HepG2 (cell line): Measurements from ENCODE around the gene KDM4B. TPM values are rescaled to one million over a fixed set of nuclear protein-coding genes. Genes with fewer than 3 reads are reported as not detected.

ENCODE experiments used
- ATAC-seq: fragments of 200-7000 bp; cut with Tn5 transposase; 3 replicates; pipeline ENCODE4 v1.9.1; 2020; ENCODE audit warnings: mild to moderate bottlenecking, moderate library complexity
- BruUV-seq: library from RNA; stranded (reverse); fragments of 400-500 nt; replicated peaks from 2 replicates; lab custom pipeline; 2021; lab: Mats Ljungman, UMichigan
- CTCF ChIA-PET: fragments of 300-600 bp; formaldehyde crosslinking; extraction: SDS; loops from one replicate; lab custom pipeline; 2021; ENCODE audit warnings: low total read pairs, inconsistent platforms, low intra/inter-chr PET ratio; lab: Yijun Ruan, JAX
- POLR2A ChIA-PET: fragments of 350-600 bp; sonication (Branson Sonifier 250); formaldehyde crosslinking; loops from one replicate; lab custom pipeline; 2020; ENCODE audit warnings: antibody characterized with exemption, inconsistent platforms; lab: Yijun Ruan, JAX
- DNase-seq: peaks from one replicate; pipeline ENCODE4 v3.0.0-alpha.2; 2015; ENCODE audit warnings: low spot score
- FAIRE-seq: peaks from 3 replicates; lab custom pipeline; 2011; peaks lifted over from hg19 to GRCh38; lab: Jason Lieb, UNC
- H2AFZ ChIP-seq: one replicate; pipeline ENCODE4 v1.6.1; 2011; ENCODE audit warnings: low read length, inconsistent platforms
- H3K27ac ChIP-seq: fragments of 300-600 bp; 3 replicates; pipeline ENCODE4 v1.8.0; 2011; ENCODE audit warnings: mixed run types, mild to moderate bottlenecking, mixed read lengths, low read length, inconsistent platforms; ENCODE audit not compliant: insufficient read depth; ENCODE audit errors: extremely low read length
- H3K27me3 ChIP-seq, 2 experiments: fragments of 200-600 bp in 1 of 2; 2 replicates in 1 of 2; 3 replicates in 1 of 2; pipeline versions ENCODE4 v1.6.0 to v1.8.0; 2011; ENCODE audit warnings: low read length in 2 of 2, mild to moderate bottlenecking in 2 of 2, moderate library complexity in 2 of 2, inconsistent platforms in 1 of 2; ENCODE audit not compliant: insufficient read depth in 2 of 2, control insufficient read depth in 1 of 2
- H3K36me3 ChIP-seq, 2 experiments: fragments of 200-600 bp in 1 of 2; replicated peaks in 1 of 2; 2 replicates in 1 of 2; 3 replicates in 1 of 2; pipeline versions ENCODE4 v1.5.1 to v1.8.0; 2011; ENCODE audit warnings: low read length in 2 of 2, inconsistent platforms in 1 of 2; ENCODE audit not compliant: insufficient read depth in 2 of 2, control insufficient read depth in 1 of 2
- H3K4me1 ChIP-seq: 2 replicates; pipeline ENCODE4 v1.5.1; 2012; ENCODE audit warnings: low read length, inconsistent platforms; ENCODE audit not compliant: insufficient read depth
- H3K4me2 ChIP-seq: 2 replicates; pipeline ENCODE4 v1.6.0; 2011; ENCODE audit warnings: low read depth, low read length, inconsistent platforms
- H3K4me3 ChIP-seq, 3 experiments: fragments of 200-600 bp in 1 of 3; sonication (generic), shearing (Covaris generic) in 1 of 3; replicated peaks in 1 of 3; 2 replicates each; pipeline ENCODE4 v1.5.1; 2011 to 2016; ENCODE audit warnings: low read length in 3 of 3, inconsistent platforms in 2 of 3, low read depth in 2 of 3, mild to moderate bottlenecking in 2 of 3, control low read depth in 1 of 3, mixed read lengths in 1 of 3; ENCODE audit not compliant: insufficient read depth in 1 of 3
- H3K79me2 ChIP-seq: one replicate; pipeline ENCODE4 v1.6.1; 2011; ENCODE audit warnings: low read length, inconsistent platforms; ENCODE audit not compliant: insufficient read depth
- H3K9ac ChIP-seq: 2 replicates; pipeline ENCODE4 v1.6.0; 2011; ENCODE audit warnings: mild to moderate bottlenecking, low read depth, low read length, inconsistent platforms; ENCODE audit not compliant: insufficient read depth
- H3K9me3 ChIP-seq: 2 replicates; pipeline ENCODE4 v1.5.1; 2012; ENCODE audit warnings: mild to moderate bottlenecking, low read length
- H4K20me1 ChIP-seq: 2 replicates; pipeline ENCODE4 v1.6.0; 2011; ENCODE audit warnings: inconsistent platforms, mild to moderate bottlenecking, low read length, moderate library complexity; ENCODE audit not compliant: insufficient read depth
- EZH2 ChIP-seq: conservative IDR thresholded peaks from 2 replicates; pipeline ENCODE4 v1.6.1; 2012; ENCODE audit warnings: mild to moderate bottlenecking, low read depth, low read length, moderate library complexity
- POGZ ChIP-seq: sonication (generic); formaldehyde crosslinking; IDR thresholded peaks from 2 replicates; pipeline ENCODE4 v1.4.0; 2020; ENCODE audit warnings: mild to moderate bottlenecking, missing genetic modification reagents
- SETDB1 ChIP-seq: sonication (generic); formaldehyde crosslinking; IDR thresholded peaks from 2 replicates; pipeline ENCODE4 v1.5.1; 2020; ENCODE audit warnings: missing genetic modification reagents, mild to moderate bottlenecking, borderline replicate concordance
- ZNF121 ChIP-seq: sonication (generic); formaldehyde crosslinking; IDR thresholded peaks from 2 replicates; pipeline ENCODE4 v1.5.0; 2020; ENCODE audit warnings: mild to moderate bottlenecking, missing genetic modification reagents
- WGBS: methylation state at CpG from one replicate; pipeline ENCODE4 v1.1.6; 2017; ENCODE audit warnings: low lambda C conversion rate; 5-methylcytosine and 5-hydroxymethylcytosine counted together
- in situ Hi-C: cut with HindIII; loops from 2 replicates; pipeline ENCODE4 v1.10.0; 2017; ENCODE audit warnings: low pct_unique_long_range_greater_than_20kb; ENCODE audit not compliant: extremely low pct_ligation_motif_present
- intact Hi-C: fragments of 100-400 bp; cut with micrococcal nuclease; formaldehyde crosslinking; loops from one replicate; pipeline ENCODE4 v1.10.0; 2022; ENCODE audit not compliant: unreplicated experiment
- polyA plus RNA-seq, 8 experiments: library from polyadenylated mRNA; depleted of rRNA in 3 of 8; stranded (reverse) in 7 of 8; unstranded in 1 of 8; fragments of >200 nt; fragmentation: Illumina TruSeq in 4 of 8; extraction: Trizol in 4 of 8; gene quantifications; 2 replicates each; pipeline versions ENCODE4 v1.2.1 to v1.2.3, GENCODE V29; 2011 to 2016; ENCODE audit warnings: low read depth in 4 of 8, missing spikeins in 1 of 8, mixed read lengths in 1 of 8; ENCODE audit not compliant: insufficient read depth in 1 of 8
- total RNA-seq, 5 experiments: library from RNA; depleted of rRNA; stranded (reverse); fragments of >200 nt; fragmentation: Illumina TruSeq; extraction: Trizol; gene quantifications; 2 replicates each; pipeline ENCODE4 v1.2.3, GENCODE V29; 2016; ENCODE audit warnings: low read depth in 1 of 5

KDM4B gene
- total and polyA plus RNA-seq, 2 of the 13 experiments (the other 11 are each of a cell fraction or from before 2014, with no cell fraction given), result 4.9 to 14.6 TPM

- intact Hi-C loops, result no loop called here
- H3K79me2 ChIP-seq, result no peaks in the 10 kb centered on the region
- BruUV-seq, result no TSS peak
- H4K20me1 ChIP-seq, result no peaks in the 10 kb centered on the region
- ATAC-seq, result no peak
- no peaks in the 10 kb centered on the region for H3K36me3 ChIP-seq
- ChIA-PET CTCF (no interaction called here), POLR2A (no interaction called here)
- TF ChIP-seq ZNF121 (CRISPR knock-in tag) (peak; percentile 25; the same call in 1 of the 2 replicates), SETDB1 (CRISPR knock-in tag) (no peak)
- H3K4me2 ChIP-seq, result no peak overlapping the region
- H3K27ac ChIP-seq, result no peak overlapping the region
- no peaks in the 10 kb centered on the region for H3K4me1 ChIP-seq
- H3K9me3 ChIP-seq, result no peaks in the 10 kb centered on the region
- no peak overlapping the region for H3K9ac ChIP-seq
- DNase-seq, result no peak
- H3K4me3 ChIP-seq, result no peak overlapping the region
- H3K27me3 ChIP-seq, result peaks cover 1 to 9% of the 10 kb centered on the region in 2 experiments; a peak in 3 of 5 replicates
- in situ Hi-C loops, result no loop called here
- no peak overlapping the region for H2AFZ ChIP-seq
- 38% methylated on average over 4 of the region's 4 CpGs for WGBS
- FAIRE-seq, result no peak
These were observed 216.0 kb downstream of the KDM4B start for GRCh38 chr19:5184930-5185329.

DNA sequence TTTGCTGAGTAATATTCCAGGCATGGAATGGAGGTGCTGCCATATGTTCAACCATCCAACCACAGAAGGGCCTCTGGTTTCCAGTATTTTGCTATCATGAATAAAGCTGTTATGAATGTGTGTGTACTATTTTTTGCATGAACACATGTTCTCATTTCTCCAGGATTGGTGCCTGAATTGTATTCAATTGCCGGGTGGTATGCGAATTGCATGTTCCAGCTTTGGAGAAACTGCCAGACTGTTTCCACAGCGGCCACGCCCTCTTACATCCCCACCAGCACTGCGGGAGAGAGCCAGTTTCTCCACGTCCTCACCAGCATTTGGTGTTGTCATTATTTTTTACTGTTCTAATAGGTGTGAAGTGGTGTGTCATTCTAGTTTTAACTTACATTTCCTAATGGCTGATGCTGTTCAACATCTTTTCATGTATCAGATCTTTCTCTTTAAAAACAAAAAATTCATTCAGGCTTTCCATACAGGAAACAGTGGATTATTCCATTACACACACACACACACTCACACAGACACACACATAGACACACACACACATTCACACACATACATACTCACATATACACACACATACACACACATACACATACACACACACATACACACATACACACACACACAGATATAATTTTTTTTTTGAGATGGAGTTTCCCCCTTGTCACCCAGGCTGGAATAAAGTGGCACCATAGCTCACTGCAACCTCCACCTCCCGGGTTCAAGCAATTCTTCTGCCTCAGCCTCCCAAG lies 217.6 kb downstream of the KDM4B start:
- no peak overlapping the region for H3K4me2 ChIP-seq
- in situ Hi-C loops, result no loop called here
- ChIA-PET CTCF (no interaction called here), POLR2A (no interaction called here)
- 7% methylated on average over 7 of the region's 7 CpGs for WGBS
- H3K9ac ChIP-seq, result no peak overlapping the region
- no peaks in the 10 kb centered on the region for H3K36me3 ChIP-seq
- ATAC-seq (no peak), DNase-seq (no peak), FAIRE-seq (no peak)
- no peaks in the 10 kb centered on the region for H3K9me3 ChIP-seq
- H3K4me1 ChIP-seq, result no peaks in the 10 kb centered on the region
- BruUV-seq, result no TSS peak
- no peaks in the 10 kb centered on the region for H4K20me1 ChIP-seq
- H3K27me3 ChIP-seq, result peaks cover 1 to 9% of the 10 kb centered on the region in 2 experiments; a peak in 3 of 5 replicates
- H3K27ac ChIP-seq, result no peak overlapping the region
- no peaks in the 10 kb centered on the region for H3K79me2 ChIP-seq
- no peak overlapping the region for H3K4me3 ChIP-seq
- no peak overlapping the region for H2AFZ ChIP-seq
- intact Hi-C loops, result no loop called here
- TF ChIP-seq EZH2 (0 out of 2 replicates have a peak, but pooled peaks have one; percentile 32), POGZ (CRISPR knock-in tag) (no peak)
